Renal cortical epithelial cell (primary cell): ENCODE results near the gene LCAT. TPM values are rescaled to one million over a fixed set of nuclear protein-coding genes. Genes with fewer than 3 reads are reported as not detected.

Experiments
- DNase-seq: peaks from one replicate; pipeline ENCODE4 v3.0.0-alpha.2; 2011; ENCODE audit warnings: low read depth
- total RNA-seq: library from RNA; depleted of rRNA; stranded (reverse); fragments of >200 nt; gene quantifications from 2 replicates; pipeline ENCODE4 v1.2.3, GENCODE V29; 2014

LCAT gene
- total RNA-seq, 1 donor from 2014 or later = 5.8 TPM

GRCh38 chr16:67909056-67909742, 34.7 kb downstream of the LCAT start:
- DNase-seq = no peak

- no peak for DNase-seq
These were observed 36.3 kb downstream of the LCAT start for GRCh38 chr16:67907397-67908180.

- DNase-seq = no peak
These were observed 41.1 kb downstream of the LCAT start for GRCh38 chr16:67902831-67903230.

GRCh38 chr16:67901734-67902133, 42.2 kb downstream of the LCAT start:
- DNase-seq = no peak

DNA sequence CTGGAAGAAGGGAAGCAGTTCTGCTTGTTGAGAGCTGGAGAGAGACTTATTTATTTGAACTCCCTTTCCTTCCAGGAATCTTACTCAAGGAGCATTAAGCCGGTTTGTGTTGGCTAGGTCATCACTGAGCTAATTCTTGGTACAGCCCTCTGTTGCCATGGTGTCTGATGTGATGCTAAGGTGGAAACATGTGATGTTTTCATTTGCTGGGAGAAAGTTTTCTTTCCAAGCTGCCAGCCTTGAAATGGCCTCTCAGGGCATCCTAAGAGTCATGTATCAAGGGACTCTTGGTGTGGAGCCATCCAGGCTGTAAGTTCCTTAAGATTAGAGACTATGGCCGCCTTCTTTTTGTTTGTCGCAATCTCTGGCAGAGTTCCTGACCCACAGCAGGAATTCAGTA, 46.7 kb downstream of the LCAT start:
- DNase-seq = peak; percentile 60

DNA sequence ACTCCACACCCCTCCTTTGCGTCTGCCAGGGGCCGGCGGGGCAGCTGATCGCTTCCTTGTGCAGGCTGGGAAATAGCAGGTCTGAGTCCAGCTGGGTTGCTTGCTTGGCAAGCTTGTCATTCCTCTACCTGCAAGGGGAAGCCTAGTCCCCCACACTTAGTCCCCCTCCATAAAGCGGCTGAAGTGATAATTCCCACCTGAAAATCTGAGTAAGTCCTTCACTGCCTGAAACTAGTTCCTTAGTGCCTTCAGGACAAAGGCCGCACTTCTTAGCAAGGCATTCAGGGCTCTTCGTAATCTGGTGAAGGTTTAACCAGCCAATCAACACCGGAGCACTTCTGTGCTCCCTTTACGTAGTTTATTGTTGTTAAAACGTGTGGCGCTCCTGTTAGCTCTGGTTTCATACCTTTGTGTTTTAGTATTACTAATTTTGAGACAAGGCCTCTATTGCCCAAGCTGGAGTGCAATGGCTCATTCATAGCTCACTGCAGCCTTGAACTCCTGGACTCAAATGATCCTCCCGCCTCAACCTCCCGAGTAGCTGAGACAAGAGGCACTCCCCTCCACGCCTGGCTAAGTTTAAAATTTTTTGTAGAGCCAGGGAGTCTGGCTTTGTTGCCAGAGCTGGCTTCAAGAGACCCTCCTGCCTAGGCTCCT, 50.0 kb downstream of the LCAT start:
- peak; percentile 42 for DNase-seq

DNA sequence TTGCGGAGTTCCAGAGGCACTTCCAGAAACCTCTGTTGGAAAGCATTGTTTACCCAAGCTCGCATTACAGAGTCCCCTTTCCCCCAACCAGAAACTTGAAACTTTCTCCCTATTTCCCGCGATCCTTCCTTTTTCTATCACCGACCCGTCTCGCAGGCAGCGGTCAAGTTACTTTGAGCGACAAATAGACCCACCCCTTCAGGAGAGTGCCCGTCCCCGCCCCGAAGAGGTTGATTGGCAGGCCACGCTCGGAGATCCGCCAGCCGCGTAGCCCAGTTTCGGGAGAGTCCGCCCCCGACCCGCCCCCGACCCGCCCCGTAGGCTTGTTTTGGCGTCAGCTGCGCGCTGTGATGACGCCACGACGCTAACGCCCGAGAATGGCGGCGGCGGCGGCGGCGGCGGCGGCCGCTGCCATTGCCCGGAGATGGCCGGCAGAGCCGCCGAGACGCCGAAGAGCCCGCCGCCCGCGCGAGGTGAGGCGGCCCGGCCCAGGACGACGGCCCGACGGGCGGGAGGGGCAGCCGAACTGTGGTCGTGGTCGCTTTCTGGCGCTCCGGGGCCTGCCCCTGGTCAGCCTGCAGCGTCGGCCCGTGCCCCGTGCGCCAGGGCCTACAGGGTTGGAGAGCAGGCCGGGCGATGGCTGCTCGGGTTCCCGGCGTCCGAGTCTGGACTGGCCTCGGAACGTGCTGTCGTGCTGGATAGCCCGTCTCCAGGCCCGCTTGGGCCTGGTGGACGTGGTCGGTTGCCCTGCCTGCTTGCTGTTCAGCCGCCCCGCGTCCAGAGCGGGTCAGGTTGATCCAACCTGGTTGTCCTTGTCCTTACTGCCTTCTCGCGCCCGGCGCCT, 50.8 kb downstream of the LCAT start, which contains the start of gene PSKH1:
PSKH1 (plus strand) TSS at position 356 of the 844 bp plus-strand sequence. CDS start 15,496 bp downstream, outside the sequence.
- peak; percentile 85 for DNase-seq

DNA sequence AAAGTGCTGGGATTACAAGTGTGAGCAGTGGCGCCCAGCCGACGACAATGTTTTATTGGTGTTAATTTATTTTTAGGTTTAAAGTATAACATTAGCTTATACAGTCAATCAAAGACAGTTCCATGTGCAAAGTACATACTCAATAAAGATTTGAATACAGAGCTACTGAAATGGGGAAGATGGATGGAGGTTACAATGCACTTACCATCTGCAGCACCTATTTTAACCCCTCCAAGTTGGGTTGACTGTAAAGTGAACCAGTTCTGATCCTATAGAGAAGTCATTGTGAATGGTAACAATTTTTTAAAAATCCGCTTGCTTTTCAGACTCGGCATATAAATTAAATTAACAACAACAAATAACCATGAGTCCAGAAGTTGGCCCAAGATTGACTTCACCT, 51.5 kb downstream of the LCAT start:
- no peak for DNase-seq

Other genes starting within 250 kb of the LCAT start
- gene GFOD2, start 224.8 kb downstream of the LCAT start, total RNA-seq = 24.7 and 33.6 TPM in 2 replicates
- gene RANBP10, start 137.6 kb downstream of the LCAT start, total RNA-seq = 2.4 and 11.0 TPM in 2 replicates
- gene TSNAXIP1, start 137.2 kb downstream of the LCAT start, total RNA-seq = under 0.01 and 4.8 TPM in 2 replicates
- 19.6 and 36.1 TPM in 2 replicates for gene THAP11, start 101.8 kb downstream of the LCAT start, total RNA-seq
- gene NUTF2, start 97.2 kb downstream of the LCAT start, total RNA-seq = 204 and 241 TPM in 2 replicates
- 34.7 and 37.2 TPM in 2 replicates for gene CENPT, start 96.4 kb downstream of the LCAT start, total RNA-seq
- gene EDC4, start 71.1 kb downstream of the LCAT start, total RNA-seq = 48.4 and 62.9 TPM in 2 replicates
- not detected in 2 replicates for gene NRN1L, start 59.2 kb downstream of the LCAT start, total RNA-seq
- gene PSKH1, start 50.9 kb downstream of the LCAT start, total RNA-seq = 14.8 and 39.7 TPM in 2 replicates
- 0.15 and 0.69 TPM in 2 replicates for gene CTRL, start 12.3 kb downstream of the LCAT start, total RNA-seq
- 26.4 and 143 TPM in 2 replicates for gene PSMB10, start 7.3 kb downstream of the LCAT start, total RNA-seq
- 42.0 and 104 TPM in 2 replicates for gene SLC12A4, start 24.5 kb upstream of the LCAT start, total RNA-seq
- not detected in 2 replicates for gene DPEP3, start 36.4 kb upstream of the LCAT start, total RNA-seq
- gene DPEP2, start 55.4 kb upstream of the LCAT start, total RNA-seq = not detected in 2 replicates
- gene DPEP2NB, start 71.8 kb upstream of the LCAT start, total RNA-seq = not detected in 2 replicates
- gene DDX28, start 79.1 kb upstream of the LCAT start, total RNA-seq = 12.9 TPM in 2 replicates
- gene DUS2, start 79.2 kb upstream of the LCAT start, total RNA-seq = 19.0 and 23.8 TPM in 2 replicates
- 6.1 and 17.4 TPM in 2 replicates for gene NFATC3, start 141.2 kb upstream of the LCAT start, total RNA-seq